ENCODE measurements around the gene XRCC6. TPM values are rescaled to one million over a fixed set of nuclear protein-coding genes. Genes with fewer than 3 reads are reported as not detected.

XRCC6 gene
- total and polyA plus RNA-seq, 2 donors (not counting 1 experiment from before 2014, with no cell fraction given), result 183 to 268 TPM

DNA sequence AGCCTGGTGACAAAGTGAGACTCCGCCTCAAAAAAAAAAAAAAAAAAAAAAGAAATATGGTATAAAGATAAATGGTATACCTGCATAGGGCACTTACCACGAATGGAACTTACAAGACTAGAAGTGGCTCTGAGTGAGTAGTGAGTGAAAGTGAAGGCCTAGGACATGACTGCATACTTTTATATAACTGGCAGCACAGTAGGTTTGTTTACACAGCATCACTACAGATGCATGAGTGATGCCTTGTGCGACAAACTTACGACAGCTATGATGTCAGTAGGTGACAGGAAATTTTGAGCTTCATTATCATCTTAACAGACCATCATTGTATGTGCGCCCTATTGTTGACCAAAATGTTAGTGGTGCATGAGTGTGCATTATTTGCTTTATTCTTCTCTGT lies 17.7 kb downstream of the XRCC6 start:
- no peak overlapping the region for H3K4me2 ChIP-seq (ENCODE audit: extremely low read depth, insufficient read depth, low read length)
- no peak for DNase-seq (ENCODE audit: low read depth in 2 of 2)
- peaks cover 9% of the 10 kb centered on the region for H3K79me2 ChIP-seq (ENCODE audit: control insufficient read depth, insufficient read depth, low read length)
- H3K27me3 ChIP-seq (ENCODE audit: control insufficient read depth, insufficient read depth, low read length), result no peaks in the 10 kb centered on the region
- H3K9me3 ChIP-seq (ENCODE audit: control insufficient read depth, insufficient read depth, low read depth, low read length), result no peaks in the 10 kb centered on the region
- TF ChIP-seq EZH2 (IDR thresholded peaks at IDR 0.05; ENCODE audit: low read length, missing control alignments), result no peak
- TF ChIP-seq, protein P1, sequence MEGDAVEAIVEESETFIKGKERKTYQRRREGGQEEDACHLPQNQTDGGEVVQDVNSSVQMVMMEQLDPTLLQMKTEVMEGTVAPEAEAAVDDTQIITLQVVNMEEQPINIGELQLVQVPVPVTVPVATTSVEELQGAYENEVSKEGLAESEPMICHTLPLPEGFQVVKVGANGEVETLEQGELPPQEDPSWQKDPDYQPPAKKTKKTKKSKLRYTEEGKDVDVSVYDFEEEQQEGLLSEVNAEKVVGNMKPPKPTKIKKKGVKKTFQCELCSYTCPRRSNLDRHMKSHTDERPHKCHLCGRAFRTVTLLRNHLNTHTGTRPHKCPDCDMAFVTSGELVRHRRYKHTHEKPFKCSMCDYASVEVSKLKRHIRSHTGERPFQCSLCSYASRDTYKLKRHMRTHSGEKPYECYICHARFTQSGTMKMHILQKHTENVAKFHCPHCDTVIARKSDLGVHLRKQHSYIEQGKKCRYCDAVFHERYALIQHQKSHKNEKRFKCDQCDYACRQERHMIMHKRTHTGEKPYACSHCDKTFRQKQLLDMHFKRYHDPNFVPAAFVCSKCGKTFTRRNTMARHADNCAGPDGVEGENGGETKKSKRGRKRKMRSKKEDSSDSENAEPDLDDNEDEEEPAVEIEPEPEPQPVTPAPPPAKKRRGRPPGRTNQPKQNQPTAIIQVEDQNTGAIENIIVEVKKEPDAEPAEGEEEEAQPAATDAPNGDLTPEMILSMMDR (conservative IDR thresholded peaks at IDR 0.05 in 1 of 2, IDR thresholded peaks at IDR 0.05 in 1 of 2; ENCODE audit: low read depth in 1 of 2, low read length in 2 of 2), result no peak
- peaks cover 17% of the 10 kb centered on the region for H3K36me3 ChIP-seq (ENCODE audit: control insufficient read depth, insufficient read depth, low read length)
- no peak overlapping the region for H2AFZ ChIP-seq (ENCODE audit: low read length)
- no peak overlapping the region for H3K4me3 ChIP-seq (replicated peaks in 1 of 4; ENCODE audit: control extremely low read depth in 1 of 4, insufficient read depth in 1 of 4, low read depth in 3 of 4, low read length in 4 of 4)
- H4K20me1 ChIP-seq (ENCODE audit: control insufficient read depth, extremely low read depth, insufficient read depth, low read length), result peaks cover 3% of the 10 kb centered on the region
- H3K4me1 ChIP-seq (ENCODE audit: control insufficient read depth, extremely low read depth, insufficient read depth, low read length), result peaks cover 3% of the 10 kb centered on the region
- no peak overlapping the region for H3K9ac ChIP-seq (ENCODE audit: insufficient read depth, low read length)
- H3K27ac ChIP-seq (ENCODE audit: insufficient read depth, low read length), result no peak overlapping the region

DNA sequence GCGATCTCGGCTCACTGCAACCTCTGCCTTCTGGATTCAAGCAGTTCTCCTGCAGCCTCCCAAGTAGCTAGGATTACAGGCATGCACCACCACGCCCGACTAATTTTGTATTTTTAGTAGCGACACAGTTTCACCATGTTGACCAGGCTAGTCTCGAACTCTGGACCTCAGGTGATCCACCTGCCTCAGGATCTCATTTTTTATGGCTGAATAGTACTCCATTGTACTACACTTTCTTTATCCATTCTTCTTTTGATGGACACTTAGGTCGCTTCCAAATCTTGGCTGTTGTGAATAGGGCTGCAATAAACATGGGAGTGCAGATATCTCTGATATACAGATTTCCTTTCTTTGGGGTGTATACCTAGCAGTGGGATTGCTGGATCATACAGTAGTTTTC lies 20.8 kb downstream of the XRCC6 start:
- no peak overlapping the region for H3K9ac ChIP-seq (ENCODE audit: insufficient read depth, low read length)
- H3K27me3 ChIP-seq (ENCODE audit: control insufficient read depth, insufficient read depth, low read length), result no peaks in the 10 kb centered on the region
- no peaks in the 10 kb centered on the region for H4K20me1 ChIP-seq (ENCODE audit: control insufficient read depth, extremely low read depth, insufficient read depth, low read length)
- H3K36me3 ChIP-seq (ENCODE audit: control insufficient read depth, insufficient read depth, low read length), result peaks cover 12% of the 10 kb centered on the region
- no peak overlapping the region for H3K4me3 ChIP-seq (replicated peaks in 1 of 4; ENCODE audit: control extremely low read depth in 1 of 4, insufficient read depth in 1 of 4, low read depth in 3 of 4, low read length in 4 of 4)
- TF ChIP-seq, protein P1 (conservative IDR thresholded peaks at IDR 0.05 in 1 of 2, IDR thresholded peaks at IDR 0.05 in 1 of 2; ENCODE audit: low read depth in 1 of 2, low read length in 2 of 2), result no peak
- no peak for TF ChIP-seq EZH2 (IDR thresholded peaks at IDR 0.05; ENCODE audit: low read length, missing control alignments)
- no peak overlapping the region for H3K4me2 ChIP-seq (ENCODE audit: extremely low read depth, insufficient read depth, low read length)
- H3K4me1 ChIP-seq (ENCODE audit: control insufficient read depth, extremely low read depth, insufficient read depth, low read length), result no peaks in the 10 kb centered on the region
- no peaks in the 10 kb centered on the region for H3K9me3 ChIP-seq (ENCODE audit: control insufficient read depth, insufficient read depth, low read depth, low read length)
- no peak overlapping the region for H3K27ac ChIP-seq (ENCODE audit: insufficient read depth, low read length)
- DNase-seq (ENCODE audit: low read depth in 2 of 2), result no peak
- no peak overlapping the region for H2AFZ ChIP-seq (ENCODE audit: low read length)
- peaks cover 6% of the 10 kb centered on the region for H3K79me2 ChIP-seq (ENCODE audit: control insufficient read depth, insufficient read depth, low read length)

DNA sequence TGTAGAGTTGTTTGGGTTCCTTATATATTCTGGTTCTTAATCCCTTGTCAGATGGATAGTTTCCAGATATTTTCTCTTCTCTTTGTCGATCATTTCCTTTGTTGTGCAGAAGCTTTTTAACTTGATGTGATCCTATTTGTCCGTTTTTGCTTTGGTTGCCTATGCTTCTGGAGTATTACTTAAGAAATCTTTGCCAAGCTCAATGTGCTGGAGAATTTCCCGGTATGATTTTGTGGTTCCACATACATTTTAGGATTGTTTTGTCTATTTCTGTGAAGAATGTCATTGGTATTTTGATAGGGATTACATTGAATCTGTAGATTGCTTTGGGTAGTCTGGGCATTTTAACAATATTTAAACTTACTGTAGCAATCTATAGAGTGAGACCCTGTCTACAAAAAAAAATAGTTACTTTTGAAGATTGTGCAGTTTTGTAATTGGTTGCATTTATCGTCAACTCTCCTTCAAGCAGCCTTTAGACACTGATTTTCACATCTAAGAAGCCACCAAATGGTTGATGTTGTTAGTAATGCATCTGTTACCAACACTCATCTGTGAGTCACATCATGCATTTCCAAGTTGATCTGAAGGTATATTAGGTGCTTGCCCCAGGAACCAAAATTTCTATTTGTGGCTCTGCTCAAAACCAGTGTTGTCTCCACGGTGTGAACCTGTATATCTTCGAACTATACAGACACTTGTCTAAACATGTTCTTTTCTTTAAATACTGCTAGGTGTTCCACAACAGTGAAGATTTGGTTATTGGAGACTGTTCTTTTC lies 21.4 kb downstream of the XRCC6 start:
- Histone ChIP-seq H3K79me2 (ENCODE audit: control insufficient read depth, insufficient read depth, low read length) (peaks cover 6% of the 10 kb centered on the region), H2AFZ (ENCODE audit: low read length) (no peak overlapping the region), H3K27me3 (ENCODE audit: control insufficient read depth, insufficient read depth, low read length) (no peaks in the 10 kb centered on the region), H3K4me2 (ENCODE audit: extremely low read depth, insufficient read depth, low read length) (no peak overlapping the region), H3K36me3 (ENCODE audit: control insufficient read depth, insufficient read depth, low read length) (peaks cover 11% of the 10 kb centered on the region), H3K9ac (ENCODE audit: insufficient read depth, low read length) (no peak overlapping the region), H3K4me3 (replicated peaks in 1 of 4; ENCODE audit: control extremely low read depth in 1 of 4, insufficient read depth in 1 of 4, low read depth in 3 of 4, low read length in 4 of 4) (no peak overlapping the region), H3K9me3 (ENCODE audit: control insufficient read depth, insufficient read depth, low read depth, low read length) (no peaks in the 10 kb centered on the region), H3K27ac (ENCODE audit: insufficient read depth, low read length) (no peak overlapping the region), H3K4me1 (ENCODE audit: control insufficient read depth, extremely low read depth, insufficient read depth, low read length) (no peaks in the 10 kb centered on the region), H4K20me1 (ENCODE audit: control insufficient read depth, extremely low read depth, insufficient read depth, low read length) (no peaks in the 10 kb centered on the region)
- DNase-seq (ENCODE audit: low read depth in 2 of 2), result peak in 1 of 2 donors; percentile 35
- no peak for TF ChIP-seq EZH2 (IDR thresholded peaks at IDR 0.05; ENCODE audit: low read length, missing control alignments)
- TF ChIP-seq, protein P1 (conservative IDR thresholded peaks at IDR 0.05 in 1 of 2, IDR thresholded peaks at IDR 0.05 in 1 of 2; ENCODE audit: low read depth in 1 of 2, low read length in 2 of 2), result no peak
